Neural progenitor cell (in vitro differentiated cells): Measurements from ENCODE around the gene RBFOX1. TPM values are rescaled to one million over a fixed set of nuclear protein-coding genes. Genes with fewer than 3 reads are reported as not detected.

Source experiments
- DNase-seq: peaks from one replicate; pipeline ENCODE4 v3.0.0-alpha.2; 2016; ENCODE audit warnings: low spot score
- H2AFZ ChIP-seq: fragments of 200-600 bp; sonication (generic); replicated peaks from 2 replicates; pipeline ENCODE4 v1.6.1; 2016; ENCODE audit warnings: antibody characterized with exemption
- H3F3A ChIP-seq: fragments of 200-600 bp; sonication (generic); 2 replicates; pipeline ENCODE4 v1.6.1; 2016; ENCODE audit warnings: antibody characterized with exemption, low read depth
- H3K27ac ChIP-seq: fragments of 200-600 bp; sonication (generic); 2 replicates; pipeline ENCODE4 v1.5.1; 2016; ENCODE audit warnings: mild to moderate bottlenecking
- H3K27me3 ChIP-seq: fragments of 200-600 bp; sonication (generic); 2 replicates; pipeline ENCODE4 v1.6.1; 2016; ENCODE audit warnings: mild to moderate bottlenecking, moderate library complexity
- H3K36me3 ChIP-seq: fragments of 200-600 bp; sonication (generic); 2 replicates; pipeline ENCODE4 v1.5.1; 2016
- H3K4me1 ChIP-seq: fragments of 200-600 bp; sonication (generic); 2 replicates; pipeline ENCODE4 v1.6.1; 2016; ENCODE audit warnings: mixed run types
- H3K4me2 ChIP-seq: fragments of 200-600 bp; sonication (generic); 2 replicates; pipeline ENCODE4 v1.6.1; 2016
- H3K4me3 ChIP-seq: fragments of 200-600 bp; sonication (generic); 2 replicates; pipeline ENCODE4 v1.5.1; 2016
- H3K79me2 ChIP-seq: fragments of 200-600 bp; sonication (generic); 2 replicates; pipeline ENCODE4 v1.6.1; 2016; ENCODE audit warnings: low read depth
- H3K9ac ChIP-seq: fragments of 200-600 bp; sonication (generic); 2 replicates; pipeline ENCODE4 v1.6.1; 2016
- H3K9me3 ChIP-seq: fragments of 200-600 bp; sonication (generic); 2 replicates; pipeline ENCODE4 v1.5.1; 2016; ENCODE audit warnings: low read depth
- H4K20me1 ChIP-seq: fragments of 200-600 bp; sonication (generic); 2 replicates; pipeline ENCODE4 v1.6.1; 2016; ENCODE audit warnings: low read depth
- H3K27ac Mint-ChIP-seq: 3 replicates; pipeline ENCODE4 v1.8.0; 2021; ENCODE audit warnings: mixed read lengths
- H3K27me3 Mint-ChIP-seq: 2 replicates; pipeline ENCODE4 v1.8.0; 2022; ENCODE audit warnings: low read depth, mild to moderate bottlenecking, inconsistent platforms, moderate library complexity, mixed read lengths; ENCODE audit not compliant: insufficient read depth
- H3K36me3 Mint-ChIP-seq: 3 replicates; pipeline ENCODE4 v1.8.0; 2021; ENCODE audit warnings: mixed read lengths
- H3K4me1 Mint-ChIP-seq: 3 replicates; pipeline ENCODE4 v1.8.0; 2021; ENCODE audit warnings: mixed read lengths
- H3K4me3 Mint-ChIP-seq: 3 replicates; pipeline ENCODE4 v1.8.0; 2021; ENCODE audit warnings: mild to moderate bottlenecking, moderate library complexity, mixed read lengths
- H3K9me3 Mint-ChIP-seq: 3 replicates; pipeline ENCODE4 v1.8.0; 2020; ENCODE audit warnings: mixed read lengths
- CTCF ChIP-seq: fragments of 200-600 bp; sonication (generic); IDR thresholded peaks from 2 replicates; pipeline ENCODE4 v1.5.1; 2017; ENCODE audit warnings: antibody characterized with exemption, mild to moderate bottlenecking
- EZH2 ChIP-seq: fragments of 200-600 bp; sonication (generic); IDR thresholded peaks from 2 replicates; pipeline ENCODE4 v1.6.1; 2017; ENCODE audit warnings: antibody characterized with exemption, mild to moderate bottlenecking, moderate library complexity
- EZH2phosphoT487 ChIP-seq: fragments of 200-600 bp; sonication (generic); IDR thresholded peaks from 2 replicates; pipeline ENCODE4 v1.6.1; 2017; ENCODE audit warnings: antibody characterized with exemption
- total RNA-seq: library from RNA; depleted of rRNA; stranded (reverse); fragments of >200 nt; gene quantifications from 2 replicates; pipeline ENCODE4 v1.2.3, GENCODE V29; 2015; ENCODE audit warnings: low replicate concordance

Gene RBFOX1
- total RNA-seq, 1 donor from 2014 or later = 1.2 TPM

- no peak overlapping the region for H3K9ac ChIP-seq
- DNase-seq = no peak
- no peak overlapping the region for H2AFZ ChIP-seq
- peaks cover 13% of the 10 kb centered on the region for H3K4me1 ChIP-seq
- H3K36me3 ChIP-seq = no peaks in the 10 kb centered on the region
- TF ChIP-seq EZH2phosphoT487 (no peak), EZH2 (no peak), CTCF (no peak)
- Mint-ChIP-seq H3K9me3 (peaks cover 4% of the 10 kb centered on the region), H3K4me1 (peaks cover 74% of the 10 kb centered on the region), H3K27me3 (peaks cover 2% of the 10 kb centered on the region), H3K27ac (peak overlapping the region; percentile 79), H3K4me3 (no peak overlapping the region), H3K36me3 (peaks cover 2% of the 10 kb centered on the region)
- no peaks in the 10 kb centered on the region for H4K20me1 ChIP-seq
- H3F3A ChIP-seq = no peaks in the 10 kb centered on the region
- no peak overlapping the region for H3K4me2 ChIP-seq
- no peak overlapping the region for H3K27ac ChIP-seq
- H3K79me2 ChIP-seq = no peaks in the 10 kb centered on the region
- no peak overlapping the region for H3K4me3 ChIP-seq
- H3K27me3 ChIP-seq = no peaks in the 10 kb centered on the region
- no peaks in the 10 kb centered on the region for H3K9me3 ChIP-seq
Observed at GRCh38 chr16:7442050-7442449, 109.4 kb downstream of the RBFOX1 start.

- H3K27me3 Mint-ChIP-seq = peaks cover 2% of the 10 kb centered on the region
- Histone ChIP-seq H3K27ac (no peak overlapping the region), H3K4me2 (no peak overlapping the region), H3F3A (no peaks in the 10 kb centered on the region), H3K27me3 (no peaks in the 10 kb centered on the region), H4K20me1 (no peaks in the 10 kb centered on the region), H3K79me2 (no peaks in the 10 kb centered on the region), H3K36me3 (no peaks in the 10 kb centered on the region), H2AFZ (no peak overlapping the region), H3K4me3 (no peak overlapping the region), H3K9me3 (no peaks in the 10 kb centered on the region), H3K4me1 (peaks cover 8% of the 10 kb centered on the region), H3K9ac (no peak overlapping the region)
- no peak for DNase-seq
- H3K4me3 Mint-ChIP-seq = no peak overlapping the region
- H3K4me1 Mint-ChIP-seq = peaks cover 63% of the 10 kb centered on the region
- peaks cover 2% of the 10 kb centered on the region for H3K36me3 Mint-ChIP-seq
- no peak overlapping the region for H3K27ac Mint-ChIP-seq
- peaks cover 4% of the 10 kb centered on the region for H3K9me3 Mint-ChIP-seq
- no peak for TF ChIP-seq EZH2phosphoT487
- TF ChIP-seq CTCF = no peak
- TF ChIP-seq EZH2 = no peak
Observed at GRCh38 chr16:7443142-7443541, 110.5 kb downstream of the RBFOX1 start.

GRCh38 chr16:7443648-7444365, 111.2 kb downstream of the RBFOX1 start:
- no peak overlapping the region for H3K4me3 ChIP-seq
- no peak overlapping the region for H3K27ac Mint-ChIP-seq

More at GRCh38 chr16:7443648-7444365, 111.2 kb downstream of the RBFOX1 start:
- Histone ChIP-seq H3K27ac (no peak overlapping the region), H2AFZ (no peak overlapping the region), H4K20me1 (no peaks in the 10 kb centered on the region), H3K4me2 (no peak overlapping the region), H3K4me1 (peaks cover 8% of the 10 kb centered on the region), H3K36me3 (no peaks in the 10 kb centered on the region), H3K27me3 (no peaks in the 10 kb centered on the region), H3K9ac (no peak overlapping the region), H3F3A (no peaks in the 10 kb centered on the region), H3K9me3 (no peaks in the 10 kb centered on the region), H3K79me2 (no peaks in the 10 kb centered on the region)
- Mint-ChIP-seq H3K4me1 (peaks cover 57% of the 10 kb centered on the region), H3K4me3 (no peak overlapping the region), H3K27me3 (peaks cover 2% of the 10 kb centered on the region), H3K9me3 (peaks cover 4% of the 10 kb centered on the region), H3K36me3 (peaks cover 2% of the 10 kb centered on the region)
- DNase-seq = no peak
- TF ChIP-seq EZH2 (no peak), EZH2phosphoT487 (no peak), CTCF (no peak)
